Adipose tissue (tissue), 3 donors: ENCODE data around the gene KRTAP21-2. TPM values are rescaled to one million over a fixed set of nuclear protein-coding genes. Genes with fewer than 3 reads are reported as not detected.
"Not testable (repeated sequence)": the region's sequence is repeated elsewhere in the genome, so short reads cannot be mapped to it uniquely, and the experiment has no call there.

ENCODE experiments used
- H3K27ac ChIP-seq: one replicate; pipeline ENCODE4 v1.5.1; 2013; ENCODE audit warnings: low read depth, low read length
- WGBS, 3 donors: extraction: QIAGEN DNeasy Blood & Tissue Kit; methylation state at CpG; one replicate each; pipeline ENCODE4 v1.1.7; 2013; 5-methylcytosine and 5-hydroxymethylcytosine counted together
- polyA plus RNA-seq, 3 donors: library from polyadenylated mRNA; stranded (reverse); fragments of 200-250 nt; gene quantifications; one replicate each; pipeline ENCODE4 v1.2.3, GENCODE V29; 2013
- donor health status: healthy with polysubstance abuse.
- donor health status: Bipolar disorder and iron deficiency.
- donor health status: healthy.

KRTAP21-2 gene
- not detected for polyA plus RNA-seq

DNA sequence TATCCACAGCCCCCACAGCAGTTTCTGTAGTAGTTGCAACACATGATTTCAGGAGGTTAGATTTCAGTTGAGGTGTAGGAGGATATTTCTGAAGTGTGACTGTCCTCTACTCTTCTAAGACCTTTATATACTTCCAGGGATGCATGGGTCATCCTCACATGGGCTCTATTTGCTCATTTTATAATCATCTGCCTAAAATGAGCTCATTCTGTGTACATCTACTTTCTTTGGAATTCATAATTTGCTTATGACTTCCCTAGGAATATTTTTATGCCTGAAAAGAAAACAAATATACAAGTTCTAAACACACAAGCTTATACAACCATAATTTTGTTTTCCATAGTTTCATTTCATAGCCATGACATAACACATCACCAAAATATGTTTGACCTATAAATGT is at the start of gene KRTAP21-2:
Gene KRTAP21-2, minus strand, starts transcription at position 101 of the 400 bp plus-strand sequence. Its CDS starts 57 bp downstream, at position 44.
- H3K27ac ChIP-seq = no peak within 1 kb of the TSS

GRCh38 chr21:30793581-30794314 is 46.7 kb upstream of the KRTAP21-2 start:
- no peak overlapping the region for H3K27ac ChIP-seq
- WGBS, 3 donors = 24 to 76% (median 65%) methylated on average over 2 of the region's 2 CpGs

- WGBS, 3 donors = 90 to 93% (median 93%) methylated on average over 1 of the region's 1 CpG
- H3K27ac ChIP-seq = no peak overlapping the region
Observed at GRCh38 chr21:30779249-30779648, 32.2 kb upstream of the KRTAP21-2 start.

DNA sequence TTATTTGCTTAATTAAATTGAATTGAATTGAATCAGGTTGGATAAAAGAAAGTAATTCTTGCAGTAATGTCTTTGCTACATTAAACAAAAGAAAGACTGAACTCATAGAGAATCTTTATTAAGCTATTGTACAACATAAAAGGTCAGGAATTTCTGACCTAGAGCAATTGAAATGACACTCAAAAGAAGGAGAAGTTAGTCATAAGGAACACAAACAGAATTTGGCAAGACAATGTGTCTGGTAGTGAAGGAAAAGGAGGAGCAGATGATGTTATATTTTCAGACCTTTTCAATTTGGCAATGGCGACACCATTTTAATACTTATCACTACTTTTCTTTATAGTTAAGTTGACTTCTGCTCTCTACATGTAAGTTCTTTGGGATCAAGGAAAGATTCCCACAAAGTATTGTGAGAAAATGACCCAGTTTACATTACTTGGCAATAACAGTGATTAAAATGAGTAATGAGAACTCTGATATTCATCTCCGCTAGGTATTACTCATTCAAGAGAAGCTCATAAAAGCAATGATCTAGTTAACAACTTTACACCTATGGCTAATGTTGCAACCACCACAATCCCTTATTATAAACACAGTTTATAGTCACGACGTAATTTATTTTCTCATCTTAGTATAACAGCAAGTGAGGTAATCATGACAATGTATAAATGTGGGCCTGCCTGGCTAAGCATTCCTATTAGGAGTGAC is 22.8 kb upstream of the KRTAP21-2 start:
- H3K27ac ChIP-seq = no peak overlapping the region

DNA sequence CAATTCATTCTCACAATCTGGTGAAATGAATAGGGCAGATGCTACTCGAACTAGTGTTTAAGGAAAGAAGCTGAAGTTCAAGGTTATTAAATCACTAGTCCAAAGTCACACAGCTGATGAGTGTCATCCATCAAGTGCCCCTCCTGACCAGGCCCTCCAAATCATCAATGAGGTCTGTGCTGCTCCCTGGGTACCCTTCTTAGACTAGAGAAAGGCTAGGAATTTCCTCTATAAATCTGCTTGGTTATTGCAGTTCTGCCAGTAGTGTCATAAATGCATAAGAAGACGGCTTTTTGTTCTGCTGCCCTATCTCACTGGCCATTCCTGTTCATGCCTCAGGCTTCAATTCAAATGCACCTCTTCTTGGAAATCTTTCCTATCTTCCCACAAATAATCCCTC is 13.7 kb upstream of the KRTAP21-2 start:
- no peak overlapping the region for H3K27ac ChIP-seq
- WGBS, 3 donors = 58 to 78% (median 77%) methylated on average over 2 of the region's 2 CpGs

More for the DNA sequence above, 22.8 kb upstream of the KRTAP21-2 start:
- whole genome bisulfite sequencing, 3 donors = 89 to 94% (median 91%) methylated on average over 4 of the region's 4 CpGs

DNA sequence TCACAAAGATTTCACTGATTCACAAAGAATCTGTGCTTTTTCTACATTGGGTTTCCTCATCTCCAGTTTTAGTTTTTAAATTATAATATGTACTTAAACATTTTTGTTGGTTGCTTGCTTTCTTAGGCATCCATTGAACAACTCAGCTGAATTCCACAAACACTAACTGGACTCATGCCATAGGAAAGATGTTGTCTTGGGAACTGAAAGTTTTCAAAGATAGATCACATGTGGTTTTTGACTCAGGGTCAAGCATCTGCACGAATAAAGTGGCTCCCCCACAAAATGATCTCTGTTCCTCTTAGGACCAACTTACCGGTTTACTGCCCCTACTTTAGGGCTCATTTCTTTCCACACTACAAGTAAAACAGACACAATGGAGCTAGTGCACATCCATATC is 11.2 kb upstream of the KRTAP21-2 start:
- WGBS, 3 donors = 36 to 57% (median 55%) methylated on average over 2 of the region's 2 CpGs
- H3K27ac ChIP-seq = no peak overlapping the region

- H3K27ac ChIP-seq = not testable (repeated sequence)
- 89 to 98% (median 96%) methylated on average over 2 of the region's 2 CpGs for WGBS, 3 donors
Observed at GRCh38 chr21:30755328-30755727, 8.3 kb upstream of the KRTAP21-2 start, which contains the start of gene KRTAP21-1. Gene KRTAP21-1, minus strand, starts transcription at chr21:30755428. Its CDS starts 50 bp downstream, at chr21:30755378.

- WGBS, 3 donors = 78 to 91% (median 83%) methylated on average over 2 of the region's 2 CpGs
Observed at GRCh38 chr21:30740462-30740861, 6.6 kb downstream of the KRTAP21-2 start.

DNA sequence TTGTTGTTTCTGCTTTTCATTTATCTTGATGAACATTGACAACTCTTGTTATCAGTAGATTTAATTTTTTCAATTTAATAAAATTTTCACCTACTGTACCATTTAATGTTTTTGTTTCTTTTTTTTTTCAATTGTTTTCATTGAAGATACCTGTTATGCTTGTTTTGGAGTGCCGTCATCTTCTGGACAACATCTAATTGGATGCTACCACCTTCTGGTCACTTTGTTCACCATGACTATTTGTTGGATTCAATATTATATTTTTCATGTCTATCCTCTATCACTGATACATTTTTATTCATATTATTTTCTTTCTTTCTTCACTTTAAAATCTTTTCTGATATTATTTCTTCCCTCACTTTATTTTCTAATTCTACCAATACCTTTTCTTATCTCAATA is 14.0 kb downstream of the KRTAP21-2 start:
- no peak overlapping the region for H3K27ac ChIP-seq
- 58 to 66% (median 64%) methylated on average over 1 of the region's 1 CpG for WGBS, 3 donors

More at GRCh38 chr21:30740462-30740861, 6.6 kb downstream of the KRTAP21-2 start:
- H3K27ac ChIP-seq = no peak overlapping the region

DNA sequence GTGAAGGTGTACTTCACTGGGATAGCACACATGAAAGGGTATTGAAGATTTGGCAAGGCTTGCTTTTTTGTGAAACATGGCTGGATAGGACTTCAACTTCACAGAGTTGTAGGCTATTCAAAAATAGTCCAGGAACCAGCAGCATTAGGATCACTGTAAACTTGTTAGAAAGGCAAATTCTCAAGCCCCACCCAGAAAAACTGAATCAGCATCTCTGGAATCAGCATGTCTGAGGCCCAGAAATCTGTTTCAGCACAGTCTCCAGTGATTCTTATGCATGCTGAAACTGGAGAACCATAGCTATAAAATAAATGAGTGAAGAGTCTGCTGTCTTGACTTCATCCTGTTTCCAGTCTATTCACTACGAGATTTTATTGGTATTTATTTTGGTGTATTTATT is 20.3 kb downstream of the KRTAP21-2 start:
- no peak overlapping the region for H3K27ac ChIP-seq
- 57 to 87% (median 75%) methylated on average over 1 of the region's 1 CpG for WGBS, 3 donors

DNA sequence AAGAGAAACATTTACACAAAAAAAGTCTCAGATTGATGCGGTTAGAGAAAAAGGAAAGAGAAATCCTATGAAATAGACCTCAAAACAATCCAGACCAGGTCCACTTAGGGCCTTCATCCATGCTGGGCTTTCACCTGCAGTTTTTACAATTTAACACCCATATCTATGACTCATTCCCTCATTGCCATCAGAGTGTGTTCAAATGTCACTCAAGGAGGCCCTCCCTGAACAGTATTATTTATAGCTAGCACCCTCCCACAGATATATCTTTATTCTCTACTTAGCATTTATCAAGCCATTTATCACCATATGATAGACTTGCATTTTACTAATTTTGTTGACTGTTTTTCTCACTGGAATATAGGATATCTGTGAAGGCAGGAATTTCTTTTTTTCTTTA is 27.7 kb downstream of the KRTAP21-2 start:
- H3K27ac ChIP-seq = no peak overlapping the region
- 85 to 94% (median 89%) methylated on average over 1 of the region's 1 CpG for WGBS, 3 donors

GRCh38 chr21:30718239-30718909 is 28.7 kb downstream of the KRTAP21-2 start, which contains the start of gene KRTAP21-3:
Gene KRTAP21-3, minus strand, starts transcription at chr21:30718777. Its CDS starts 18 bp downstream, at chr21:30718759.
- WGBS, 3 donors = 73 to 77% (median 76%) methylated on average over 3 of the region's 3 CpGs
- no peak within 1 kb of the TSS for H3K27ac ChIP-seq

GRCh38 chr21:30717105-30717504 is 30.0 kb downstream of the KRTAP21-2 start:
- H3K27ac ChIP-seq = no peak overlapping the region
- WGBS, 3 donors = 83 to 91% (median 88%) methylated on average over 2 of the region's 2 CpGs

GRCh38 chr21:30714946-30715345 is 32.1 kb downstream of the KRTAP21-2 start:
- WGBS, 3 donors = 73 to 85% (median 80%) methylated on average over 2 of the region's 2 CpGs
- no peak overlapping the region for H3K27ac ChIP-seq

GRCh38 chr21:30714456-30714855 is 32.6 kb downstream of the KRTAP21-2 start:
- no peak overlapping the region for H3K27ac ChIP-seq
- 45 to 77% (median 67%) methylated on average over 3 of the region's 3 CpGs for WGBS, 3 donors

- H3K27ac ChIP-seq = no peak overlapping the region
- 84 to 90% (median 90%) methylated on average over 3 of the region's 3 CpGs for WGBS, 3 donors
Observed at GRCh38 chr21:30713766-30714165, 33.3 kb downstream of the KRTAP21-2 start.

GRCh38 chr21:30710499-30710898 is 36.6 kb downstream of the KRTAP21-2 start:
- H3K27ac ChIP-seq = no peak overlapping the region
- 35 to 38% (median 35%) methylated on average over 3 of the region's 3 CpGs for WGBS, 3 donors

DNA sequence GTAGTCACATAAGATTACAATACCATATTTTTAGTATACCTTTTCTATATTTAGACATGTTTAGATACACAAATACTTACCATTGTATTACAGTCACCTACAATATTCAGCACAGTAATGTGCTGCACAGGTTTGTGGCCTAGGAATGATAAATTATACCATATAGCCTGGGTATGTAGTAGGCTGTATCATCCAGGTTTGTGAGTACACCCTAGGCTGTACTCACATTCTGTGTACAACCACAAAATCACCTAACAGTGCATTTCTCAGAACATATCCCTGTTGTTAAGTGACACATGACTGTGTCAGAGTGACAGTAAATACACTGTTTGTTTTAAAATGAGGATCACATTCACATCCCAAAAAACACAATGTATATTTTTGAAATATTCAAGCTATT is 39.6 kb downstream of the KRTAP21-2 start:
- no peak overlapping the region for H3K27ac ChIP-seq
